Measurements from ENCODE around the gene CALM1. TPM values are rescaled to one million over a fixed set of nuclear protein-coding genes. Genes with fewer than 3 reads are reported as not detected.

CALM1 gene
- total and polyA plus RNA-seq, 2 donors (not counting 3 experiments of a cell fraction or from before 2014, with no cell fraction given): 476 to 731 TPM

DNA sequence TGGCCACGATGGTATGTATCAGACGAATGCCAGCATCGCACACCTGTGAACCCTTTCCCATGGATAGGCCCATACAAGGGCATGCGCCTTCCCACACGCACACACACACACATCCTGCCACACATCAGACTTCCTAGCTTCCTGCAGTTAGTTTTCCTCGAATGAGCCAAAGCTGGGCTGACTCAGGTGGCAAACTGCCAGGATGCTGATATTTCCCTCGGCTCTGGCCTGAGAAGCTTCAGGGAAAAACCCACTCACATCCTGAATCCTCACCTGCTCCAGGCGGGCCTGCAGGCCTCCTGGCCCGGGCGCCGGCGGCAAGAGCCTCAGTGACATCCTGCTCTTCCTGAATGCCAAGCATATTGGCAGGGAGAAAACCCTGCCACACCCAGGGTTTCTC is 22.4 kb downstream of the CALM1 start:
- no peaks in the 10 kb centered on the region for H3K9me3 ChIP-seq (replicated peaks; ENCODE audit: control insufficient read depth, insufficient read depth, low read length)
- no peaks in the 10 kb centered on the region for H3K9me1 ChIP-seq (replicated peaks; ENCODE audit: control insufficient read depth, extremely low read depth, insufficient read depth, low read length)
- intact Hi-C loops (cut with micrococcal nuclease) (loop anchor here (1.0 kb wide), 4 partner anchors 8 to 35 kb away; no protein-coding TSS in a partner anchor), dilution Hi-C loops (cut with MboI; ENCODE audit: extremely low pct_ligation_motif_present, low sequenced_read_pairs) (no loop called here)
- no peaks in the 10 kb centered on the region for H3K36me3 ChIP-seq (ENCODE audit: control insufficient read depth in 2 of 2, extremely low read depth in 1 of 2, insufficient read depth in 2 of 2, low read length in 2 of 2)
- H3K27me3 ChIP-seq (ENCODE audit: control insufficient read depth in 2 of 2, insufficient read depth in 2 of 2, low read length in 2 of 2): no peaks in the 10 kb centered on the region
- peak overlapping the region; percentile 56 for H3K9ac ChIP-seq (replicated peaks; ENCODE audit: extremely low read depth, insufficient read depth, low read length)
- TF ChIP-seq EZH2 (IDR thresholded peaks at IDR 0.05; ENCODE audit: borderline replicate concordance, low read depth, low read length, severe bottlenecking) (no peak), POLR2A (IDR thresholded peaks at IDR 0.05; ENCODE audit: low read depth, low read length) (no peak), FOS (IDR thresholded peaks at IDR 0.05; ENCODE audit: borderline replicate concordance, insufficient read depth, low read length) (peak; percentile 94), POLR2AphosphoS5 (IDR thresholded peaks at IDR 0.05; ENCODE audit: insufficient read depth, low read depth, low read length) (peak; percentile 95), MYC (IDR thresholded peaks at IDR 0.05; ENCODE audit: low read depth, low read length) (peak; percentile 87), JUN (IDR thresholded peaks at IDR 0.05; ENCODE audit: borderline replicate concordance, insufficient read depth, insufficient read length, low read depth) (peak; percentile 82)
- TF ChIP-seq, protein P1, sequence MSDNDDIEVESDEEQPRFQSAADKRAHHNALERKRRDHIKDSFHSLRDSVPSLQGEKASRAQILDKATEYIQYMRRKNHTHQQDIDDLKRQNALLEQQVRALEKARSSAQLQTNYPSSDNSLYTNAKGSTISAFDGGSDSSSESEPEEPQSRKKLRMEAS (IDR thresholded peaks at IDR 0.05; ENCODE audit: insufficient read depth, insufficient read length): peak; percentile 49
- no peaks in the 10 kb centered on the region for H4K20me1 ChIP-seq (replicated peaks; ENCODE audit: control insufficient read depth, extremely low read depth, insufficient read depth, low read length)
- H3K27ac ChIP-seq (ENCODE audit: insufficient read depth, low read depth, low read length): peak overlapping the region; percentile 75
- FAIRE-seq (peak; percentile 99), DNase-seq (ENCODE audit: low read depth, low spot score) (peak; percentile 100)
- H3K79me2 ChIP-seq (ENCODE audit: control insufficient read depth, insufficient read depth, low read length): no peaks in the 10 kb centered on the region
- ChIA-PET CTCF (interaction anchor here (0.7 to 2.7 kb wide), 7 partner anchors 10 to 339 kb away, joined by 3 to 25 read pairs (median 4); no protein-coding TSS in a partner anchor), POLR2A (interaction anchor here (1.0 to 2.1 kb wide), 3 partner anchors 10 to 22 kb away, joined by 5 to 27 read pairs (median 5); no protein-coding TSS in a partner anchor)
- no TSS peak for BruUV-seq (replicated peaks)
- H3K4me2 ChIP-seq (ENCODE audit: insufficient read depth, low read length): peak overlapping the region; percentile 28
- peaks cover 32% of the 10 kb centered on the region for H3K4me1 ChIP-seq (ENCODE audit: control insufficient read depth, extremely low read depth, insufficient read depth, low read length)
- no peak overlapping the region for H3K4me3 ChIP-seq (replicated peaks in 1 of 3; ENCODE audit: insufficient read depth in 1 of 3, low read depth in 1 of 3, low read length in 3 of 3)
- H2AFZ ChIP-seq (ENCODE audit: low read depth, low read length): no peak overlapping the region

DNA sequence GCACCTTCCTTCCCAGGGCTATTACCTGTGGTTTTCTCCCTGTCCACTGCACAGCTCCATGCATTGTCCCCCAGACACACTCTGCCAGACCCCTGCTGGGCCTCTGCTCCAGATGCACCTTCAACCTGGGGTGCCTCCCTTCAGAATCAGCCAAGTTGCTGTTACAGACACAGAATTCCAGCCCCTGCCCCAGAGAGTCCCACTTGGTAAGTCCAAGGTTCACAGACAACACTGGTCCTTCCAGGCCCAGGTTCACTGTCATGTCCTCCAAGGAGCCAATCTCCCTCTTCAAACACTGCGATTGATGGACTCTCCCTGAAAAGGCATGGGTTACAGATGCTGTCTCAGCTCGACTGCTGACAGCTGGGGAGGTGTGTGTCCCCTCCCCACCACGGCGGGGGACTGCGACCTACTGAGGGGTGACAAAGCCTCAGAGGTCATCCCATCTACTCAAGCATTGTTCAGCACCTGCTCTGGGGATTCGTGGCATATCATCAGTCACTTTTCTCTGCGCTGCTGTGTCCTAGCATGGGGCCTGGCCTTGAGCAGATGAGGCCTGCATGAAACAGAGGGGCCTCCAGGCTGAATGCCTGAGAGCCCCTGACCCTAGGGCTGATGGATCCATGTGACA is 24.3 kb downstream of the CALM1 start:
- CTCF ChIA-PET: no interaction called here
- Histone ChIP-seq H3K4me2 (ENCODE audit: insufficient read depth, low read length) (no peak overlapping the region), H3K27me3 (ENCODE audit: control insufficient read depth in 2 of 2, insufficient read depth in 2 of 2, low read length in 2 of 2) (no peaks in the 10 kb centered on the region), H3K79me2 (ENCODE audit: control insufficient read depth, insufficient read depth, low read length) (no peaks in the 10 kb centered on the region), H3K27ac (ENCODE audit: insufficient read depth, low read depth, low read length) (no peak overlapping the region), H3K36me3 (ENCODE audit: control insufficient read depth in 2 of 2, extremely low read depth in 1 of 2, insufficient read depth in 2 of 2, low read length in 2 of 2) (no peaks in the 10 kb centered on the region), H3K9me3 (replicated peaks; ENCODE audit: control insufficient read depth, insufficient read depth, low read length) (no peaks in the 10 kb centered on the region), H3K4me1 (ENCODE audit: control insufficient read depth, extremely low read depth, insufficient read depth, low read length) (peaks cover 30% of the 10 kb centered on the region), H4K20me1 (replicated peaks; ENCODE audit: control insufficient read depth, extremely low read depth, insufficient read depth, low read length) (no peaks in the 10 kb centered on the region), H3K4me3 (replicated peaks in 1 of 3; ENCODE audit: insufficient read depth in 1 of 3, low read depth in 1 of 3, low read length in 3 of 3) (no peak overlapping the region), H3K9ac (replicated peaks; ENCODE audit: extremely low read depth, insufficient read depth, low read length) (no peak overlapping the region), H3K9me1 (replicated peaks; ENCODE audit: control insufficient read depth, extremely low read depth, insufficient read depth, low read length) (no peaks in the 10 kb centered on the region), H2AFZ (ENCODE audit: low read depth, low read length) (no peak overlapping the region)
- TF ChIP-seq, protein P1 (IDR thresholded peaks at IDR 0.05; ENCODE audit: insufficient read depth, insufficient read length): no peak
- TF ChIP-seq FOS (IDR thresholded peaks at IDR 0.05; ENCODE audit: borderline replicate concordance, insufficient read depth, low read length) (no peak), EZH2 (IDR thresholded peaks at IDR 0.05; ENCODE audit: borderline replicate concordance, low read depth, low read length, severe bottlenecking) (no peak)
- TF ChIP-seq, protein P2, sequence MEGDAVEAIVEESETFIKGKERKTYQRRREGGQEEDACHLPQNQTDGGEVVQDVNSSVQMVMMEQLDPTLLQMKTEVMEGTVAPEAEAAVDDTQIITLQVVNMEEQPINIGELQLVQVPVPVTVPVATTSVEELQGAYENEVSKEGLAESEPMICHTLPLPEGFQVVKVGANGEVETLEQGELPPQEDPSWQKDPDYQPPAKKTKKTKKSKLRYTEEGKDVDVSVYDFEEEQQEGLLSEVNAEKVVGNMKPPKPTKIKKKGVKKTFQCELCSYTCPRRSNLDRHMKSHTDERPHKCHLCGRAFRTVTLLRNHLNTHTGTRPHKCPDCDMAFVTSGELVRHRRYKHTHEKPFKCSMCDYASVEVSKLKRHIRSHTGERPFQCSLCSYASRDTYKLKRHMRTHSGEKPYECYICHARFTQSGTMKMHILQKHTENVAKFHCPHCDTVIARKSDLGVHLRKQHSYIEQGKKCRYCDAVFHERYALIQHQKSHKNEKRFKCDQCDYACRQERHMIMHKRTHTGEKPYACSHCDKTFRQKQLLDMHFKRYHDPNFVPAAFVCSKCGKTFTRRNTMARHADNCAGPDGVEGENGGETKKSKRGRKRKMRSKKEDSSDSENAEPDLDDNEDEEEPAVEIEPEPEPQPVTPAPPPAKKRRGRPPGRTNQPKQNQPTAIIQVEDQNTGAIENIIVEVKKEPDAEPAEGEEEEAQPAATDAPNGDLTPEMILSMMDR (IDR thresholded peaks at IDR 0.05; ENCODE audit: extremely low read depth in 1 of 2, insufficient read depth in 1 of 2, low read depth in 1 of 2, low read length in 2 of 2): no peak
- FAIRE-seq (no peak), DNase-seq (ENCODE audit: low read depth, low spot score) (no peak)
- dilution Hi-C loops (cut with MboI; ENCODE audit: extremely low pct_ligation_motif_present, low sequenced_read_pairs): no loop called here
- no TSS peak for BruUV-seq (replicated peaks)
- POLR2A ChIA-PET: no interaction called here
- intact Hi-C loops (cut with micrococcal nuclease): no loop called here
